HG02763 (cell line): ENCODE results near the gene OR56B4.
"Not testable (repeated sequence)": the region's sequence is repeated elsewhere in the genome, so short reads cannot be mapped to it uniquely, and the experiment has no call there.

Experiments used
- ATAC-seq: cut with Tn5 transposase; IDR thresholded peaks from one replicate; pipeline ENCODE4 v1.9.1; 2021; ENCODE audit warnings: mild to moderate bottlenecking, moderate library complexity; ENCODE audit not compliant: unreplicated experiment

Gene OR56B4

GRCh38 chr11:6143737-6144136, 36.3 kb downstream of the OR56B4 start:
- not testable (repeated sequence) for ATAC-seq

GRCh38 chr11:6151117-6151516, 43.6 kb downstream of the OR56B4 start:
- ATAC-seq, result no peak

- ATAC-seq, result no peak
Measured at GRCh38 chr11:6152126-6152525, 44.6 kb downstream of the OR56B4 start.

GRCh38 chr11:6156628-6157359, 49.3 kb downstream of the OR56B4 start:
- ATAC-seq, result no peak
